HPDE6-E6E7 (cell line): ENCODE measurements around the gene ZC3H4.
"Not testable (repeated sequence)": the region's sequence is repeated elsewhere in the genome, so short reads cannot be mapped to it uniquely, and the experiment has no call there.

Experiments
- DNase-seq: peaks from one replicate; pipeline ENCODE4 v3.0.0; 2011; ENCODE audit warnings: missing footprints; ENCODE audit errors: extremely low spot score

ZC3H4 gene

GRCh38 chr19:47112997-47113849 lies at the start of gene ZC3H4:
ZC3H4 (minus strand) TSS chr19:47113776; CDS start chr19:47112584, 1,192 bp downstream.
- peak; percentile 94 for DNase-seq

- DNase-seq, result no peak
Observed at GRCh38 chr19:47161876-47162489, 48.4 kb upstream of the ZC3H4 start.

GRCh38 chr19:47158879-47159503 lies 45.4 kb upstream of the ZC3H4 start:
- DNase-seq, result peak; percentile 53

- DNase-seq, result no peak
Observed at GRCh38 chr19:47158367-47158791, 44.8 kb upstream of the ZC3H4 start.

GRCh38 chr19:47157431-47158321 lies 44.1 kb upstream of the ZC3H4 start:
- no peak for DNase-seq

GRCh38 chr19:47156861-47157430 lies 43.4 kb upstream of the ZC3H4 start:
- DNase-seq, result no peak

- DNase-seq, result no peak
Observed at GRCh38 chr19:47155148-47155547, 41.6 kb upstream of the ZC3H4 start.

GRCh38 chr19:47153266-47153665 lies 39.7 kb upstream of the ZC3H4 start:
- DNase-seq, result no peak

- peak; percentile 76 for DNase-seq
Observed at GRCh38 chr19:47152632-47153031, 39.1 kb upstream of the ZC3H4 start.

GRCh38 chr19:47152205-47152604 lies 38.6 kb upstream of the ZC3H4 start:
- no peak for DNase-seq

- no peak for DNase-seq
Observed at GRCh38 chr19:47151627-47152026, 38.1 kb upstream of the ZC3H4 start.

GRCh38 chr19:47146920-47147319 lies 33.3 kb upstream of the ZC3H4 start:
- no peak for DNase-seq

GRCh38 chr19:47145639-47146486 lies 32.3 kb upstream of the ZC3H4 start:
- no peak for DNase-seq

GRCh38 chr19:47144630-47145029 lies 31.1 kb upstream of the ZC3H4 start:
- no peak for DNase-seq

GRCh38 chr19:47143322-47144073 lies 29.9 kb upstream of the ZC3H4 start:
- DNase-seq, result no peak

- DNase-seq, result no peak
Observed at GRCh38 chr19:47142779-47143178, 29.2 kb upstream of the ZC3H4 start.

GRCh38 chr19:47141695-47142094 lies 28.1 kb upstream of the ZC3H4 start:
- DNase-seq, result no peak

- DNase-seq, result not testable (repeated sequence)
Observed at GRCh38 chr19:47141252-47141651, 27.7 kb upstream of the ZC3H4 start.

- DNase-seq, result no peak
Observed at GRCh38 chr19:47135156-47135555, 21.6 kb upstream of the ZC3H4 start.

- DNase-seq, result no peak
Observed at GRCh38 chr19:47134545-47134944, 21.0 kb upstream of the ZC3H4 start.
